Type B pancreatic cell (in vitro differentiated cells): ENCODE measurements around the gene SLC5A2. TPM values are rescaled to one million over a fixed set of nuclear protein-coding genes. Genes with fewer than 3 reads are reported as not detected.
A peak's percentile ranks its signal among the peaks of the same experiment; 100 is the strongest.

Experiments used
- DNase-seq: peaks from one replicate; pipeline ENCODE4 v3.0.0; 2021; ENCODE audit warnings: mixed read lengths; ENCODE audit not compliant: unreplicated experiment; ENCODE audit errors: extremely low spot score
- H3K27ac Mint-ChIP-seq: 2 replicates; pipeline ENCODE4 v1.8.0; 2021; ENCODE audit warnings: mild to moderate bottlenecking, mixed read lengths
- H3K27me3 Mint-ChIP-seq: 2 replicates; pipeline ENCODE4 v1.8.0; 2021; ENCODE audit warnings: mixed read lengths
- H3K36me3 Mint-ChIP-seq: 2 replicates; pipeline ENCODE4 v1.8.0; 2021; ENCODE audit warnings: mixed read lengths
- H3K4me1 Mint-ChIP-seq: one replicate; pipeline ENCODE4 v1.8.0; 2021; ENCODE audit warnings: mixed read lengths; ENCODE audit not compliant: unreplicated experiment
- H3K4me3 Mint-ChIP-seq: 2 replicates; pipeline ENCODE4 v1.8.0; 2021; ENCODE audit warnings: mild to moderate bottlenecking, mixed read lengths
- H3K9me3 Mint-ChIP-seq: 2 replicates; pipeline ENCODE4 v1.8.0; 2021; ENCODE audit warnings: mixed read lengths
- total RNA-seq: library from RNA; stranded (reverse); gene quantifications from 2 replicates; pipeline ENCODE4 v1.2.1, GENCODE V29; 2021; ENCODE audit warnings: low replicate concordance
- TF ChIP-seq, protein P1 (sequence below): fragments of 200-600 bp; sonication (generic); conservative IDR thresholded peaks from 2 replicates; pipeline ENCODE4 v1.5.0; 2021; ENCODE audit warnings: antibody characterized with exemption, mild to moderate bottlenecking

The SLC5A2 gene
- total RNA-seq, 1 donor from 2014 or later = 0.41 TPM

GRCh38 chr16:31508706-31509195 is 25.8 kb downstream of the SLC5A2 start:
- H3K27me3 Mint-ChIP-seq = peaks cover 2% of the 10 kb centered on the region
- peak overlapping the region; percentile 93 for H3K27ac Mint-ChIP-seq
- peaks cover 16% of the 10 kb centered on the region for H3K4me1 Mint-ChIP-seq
- TF ChIP-seq, protein P1, sequence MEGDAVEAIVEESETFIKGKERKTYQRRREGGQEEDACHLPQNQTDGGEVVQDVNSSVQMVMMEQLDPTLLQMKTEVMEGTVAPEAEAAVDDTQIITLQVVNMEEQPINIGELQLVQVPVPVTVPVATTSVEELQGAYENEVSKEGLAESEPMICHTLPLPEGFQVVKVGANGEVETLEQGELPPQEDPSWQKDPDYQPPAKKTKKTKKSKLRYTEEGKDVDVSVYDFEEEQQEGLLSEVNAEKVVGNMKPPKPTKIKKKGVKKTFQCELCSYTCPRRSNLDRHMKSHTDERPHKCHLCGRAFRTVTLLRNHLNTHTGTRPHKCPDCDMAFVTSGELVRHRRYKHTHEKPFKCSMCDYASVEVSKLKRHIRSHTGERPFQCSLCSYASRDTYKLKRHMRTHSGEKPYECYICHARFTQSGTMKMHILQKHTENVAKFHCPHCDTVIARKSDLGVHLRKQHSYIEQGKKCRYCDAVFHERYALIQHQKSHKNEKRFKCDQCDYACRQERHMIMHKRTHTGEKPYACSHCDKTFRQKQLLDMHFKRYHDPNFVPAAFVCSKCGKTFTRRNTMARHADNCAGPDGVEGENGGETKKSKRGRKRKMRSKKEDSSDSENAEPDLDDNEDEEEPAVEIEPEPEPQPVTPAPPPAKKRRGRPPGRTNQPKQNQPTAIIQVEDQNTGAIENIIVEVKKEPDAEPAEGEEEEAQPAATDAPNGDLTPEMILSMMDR = no peak
- no peak for DNase-seq
- peaks cover 8% of the 10 kb centered on the region for H3K36me3 Mint-ChIP-seq
- H3K9me3 Mint-ChIP-seq = peaks cover 6% of the 10 kb centered on the region
- peak overlapping the region; percentile 90 for H3K4me3 Mint-ChIP-seq

- TF ChIP-seq, protein P1 = no peak
- peaks cover 6% of the 10 kb centered on the region for H3K9me3 Mint-ChIP-seq
- peaks cover 21% of the 10 kb centered on the region for H3K27me3 Mint-ChIP-seq
- peaks cover 5% of the 10 kb centered on the region for H3K4me1 Mint-ChIP-seq
- no peak overlapping the region for H3K4me3 Mint-ChIP-seq
- H3K36me3 Mint-ChIP-seq = no peaks in the 10 kb centered on the region
- no peak overlapping the region for H3K27ac Mint-ChIP-seq
- DNase-seq = no peak
These were observed 30.2 kb downstream of the SLC5A2 start for GRCh38 chr16:31513126-31513525.

DNA sequence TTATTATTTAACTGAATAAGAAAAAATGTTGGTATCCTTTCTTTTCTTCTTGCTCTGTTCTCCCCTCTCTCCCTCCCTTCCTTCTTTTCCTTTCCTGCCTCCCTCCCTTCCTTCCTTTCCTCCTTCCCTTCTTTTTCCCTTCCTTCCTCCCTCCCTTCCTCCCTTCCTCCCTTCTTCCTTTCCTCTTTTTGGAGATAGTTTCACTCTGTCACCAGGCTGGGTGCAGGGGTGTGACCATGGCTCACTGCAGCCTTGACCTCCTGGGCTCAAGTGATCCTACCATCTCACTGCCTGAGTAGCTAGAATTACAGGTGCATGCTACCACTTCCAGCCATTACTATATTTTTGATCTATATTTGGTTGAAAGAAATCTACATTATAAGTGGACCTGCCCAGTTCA is 31.0 kb downstream of the SLC5A2 start:
- Mint-ChIP-seq H3K27me3 (peaks cover 21% of the 10 kb centered on the region), H3K27ac (no peak overlapping the region), H3K9me3 (peaks cover 6% of the 10 kb centered on the region), H3K4me3 (no peak overlapping the region), H3K4me1 (peaks cover 2% of the 10 kb centered on the region), H3K36me3 (no peaks in the 10 kb centered on the region)
- TF ChIP-seq, protein P1 = no peak
- DNase-seq = no peak

DNA sequence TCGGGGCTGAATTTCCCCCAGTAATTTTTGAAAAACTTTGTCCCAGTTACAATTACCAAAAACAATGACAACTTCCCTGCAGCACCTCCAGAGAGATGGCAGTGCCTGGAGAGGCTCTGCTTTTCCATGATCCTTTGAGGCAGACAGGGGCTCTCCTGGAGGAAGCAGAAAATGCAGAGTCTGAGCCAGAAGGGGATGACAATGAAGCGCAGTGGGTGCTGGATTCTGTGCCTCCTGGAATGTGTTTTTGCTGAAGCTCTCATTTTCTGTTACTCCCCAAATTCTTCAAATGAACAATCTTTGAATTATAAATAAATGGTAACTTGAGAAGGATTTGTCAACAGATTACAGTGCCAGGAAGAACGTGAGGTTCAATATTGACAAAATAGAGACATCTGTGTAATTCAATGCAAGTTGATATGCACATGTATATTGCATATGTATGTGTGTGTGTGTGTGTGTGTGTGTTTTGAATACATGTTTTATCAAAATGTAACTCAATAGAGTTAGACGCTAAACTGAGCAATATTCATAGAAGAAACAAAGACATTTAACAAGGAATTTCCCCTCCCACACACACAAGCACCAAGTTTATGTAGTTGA is 35.0 kb downstream of the SLC5A2 start:
- Mint-ChIP-seq H3K4me1 (no peaks in the 10 kb centered on the region), H3K27me3 (peaks cover 29% of the 10 kb centered on the region), H3K9me3 (peaks cover under 1% of the 10 kb centered on the region), H3K27ac (no peak overlapping the region), H3K36me3 (no peaks in the 10 kb centered on the region), H3K4me3 (no peak overlapping the region)
- no peak for DNase-seq
- TF ChIP-seq, protein P1 = no peak

DNA sequence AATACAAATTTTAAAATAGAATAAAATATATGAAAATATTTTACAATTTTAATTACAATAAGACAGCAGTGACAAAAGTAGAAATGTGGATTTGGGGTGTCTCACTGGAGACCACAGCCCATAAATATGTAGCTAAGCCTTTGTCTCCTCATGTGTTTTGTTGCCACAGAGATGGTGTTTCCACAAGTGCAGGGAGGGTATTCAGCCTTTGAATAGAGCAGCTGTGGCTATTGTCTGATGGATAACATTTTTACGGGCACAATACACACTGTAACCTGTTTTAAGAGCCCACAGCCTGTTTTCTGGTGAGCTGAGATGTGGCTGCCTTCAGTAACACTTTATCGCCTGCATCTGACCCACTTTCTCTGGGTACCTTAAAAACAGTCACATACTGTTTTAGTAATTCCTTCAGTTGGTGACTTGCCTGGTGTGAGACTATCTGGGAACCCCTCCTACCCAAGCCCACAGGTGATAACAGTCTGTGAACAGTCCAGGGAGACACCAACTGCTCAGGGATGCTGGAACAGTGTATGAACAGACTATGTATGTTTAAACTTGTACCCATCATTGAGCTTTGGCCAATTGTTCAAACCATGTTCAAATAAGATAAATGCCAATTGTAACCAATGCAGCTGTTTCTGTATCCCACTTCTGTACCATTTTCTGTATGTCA is 37.0 kb downstream of the SLC5A2 start:
- peaks cover 32% of the 10 kb centered on the region for H3K27me3 Mint-ChIP-seq
- no peaks in the 10 kb centered on the region for H3K36me3 Mint-ChIP-seq
- H3K4me3 Mint-ChIP-seq = no peak overlapping the region
- H3K27ac Mint-ChIP-seq = no peak overlapping the region
- TF ChIP-seq, protein P1 = no peak
- no peaks in the 10 kb centered on the region for H3K9me3 Mint-ChIP-seq
- no peak for DNase-seq
- no peaks in the 10 kb centered on the region for H3K4me1 Mint-ChIP-seq
